Panc1 (cell line): Measurements from ENCODE around the gene TNFAIP3. TPM values are rescaled to one million over a fixed set of nuclear protein-coding genes. Genes with fewer than 3 reads are reported as not detected.

ENCODE experiments used
- ATAC-seq: fragments of 200-7000 bp; cut with Tn5 transposase; 2 replicates; pipeline ENCODE4 v1.9.1; 2020; ENCODE audit warnings: mild to moderate bottlenecking, moderate library complexity
- BruUV-seq: library from RNA; stranded (reverse); fragments of 400-500 nt; replicated peaks from 2 replicates; lab custom pipeline; 2021; lab: Mats Ljungman, UMichigan
- CTCF ChIA-PET: fragments of 300-600 bp; sonication (Branson Sonifier 250); formaldehyde crosslinking; loops from one replicate; lab custom pipeline; 2022; ENCODE audit warnings: antibody characterized with exemption; lab: Charles Lee
- POLR2A ChIA-PET: fragments of 300-600 bp; sonication (Branson Sonifier 250); formaldehyde crosslinking; loops from one replicate; lab custom pipeline; 2022; ENCODE audit warnings: antibody characterized with exemption; lab: Charles Lee
- DNase-seq: peaks from one replicate; pipeline ENCODE4 v3.0.0-alpha.2; 2010; ENCODE audit warnings: low read depth, low spot score
- H3K27ac ChIP-seq: 2 replicates; pipeline ENCODE4 v1.5.1; 2011; ENCODE audit warnings: mild to moderate bottlenecking, low read length, inconsistent platforms
- H3K27me3 ChIP-seq: fragments of 200-500 bp; sonication (Bioruptor generic); 2 replicates; pipeline ENCODE4 v1.6.0; 2014; ENCODE audit warnings: low read length, inconsistent platforms; ENCODE audit not compliant: control insufficient read depth, insufficient read depth
- H3K36me3 ChIP-seq: fragments of 200-500 bp; sonication (Bioruptor generic); 2 replicates; pipeline ENCODE4 v1.5.1; 2014; ENCODE audit warnings: inconsistent platforms, mild to moderate bottlenecking, low read length, moderate library complexity; ENCODE audit not compliant: control insufficient read depth, insufficient read depth
- H3K4me1 ChIP-seq: 2 replicates; pipeline ENCODE4 v1.5.1; 2011; ENCODE audit warnings: inconsistent platforms, mild to moderate bottlenecking, low read length, moderate library complexity; ENCODE audit not compliant: control insufficient read depth, insufficient read depth
- H3K4me3 ChIP-seq, 2 experiments: 2 replicates each; pipeline ENCODE4 v1.5.1; 2011 to 2012; ENCODE audit warnings: low read depth in 2 of 2, low read length in 2 of 2, mild to moderate bottlenecking in 2 of 2, inconsistent platforms in 1 of 2, moderate library complexity in 1 of 2
- H3K9me3 ChIP-seq: fragments of 200-500 bp; sonication (Bioruptor generic); 2 replicates; pipeline ENCODE4 v1.5.1; 2014; ENCODE audit warnings: low read depth, mild to moderate bottlenecking, inconsistent platforms, low read length, moderate library complexity; ENCODE audit not compliant: control insufficient read depth, insufficient read depth
- CTCF ChIP-seq: fragments of 450-650 bp; IDR thresholded peaks from 2 replicates; pipeline ENCODE4 v1.5.1; 2017; ENCODE audit warnings: mild to moderate bottlenecking
- POLR2AphosphoS5 ChIP-seq: IDR thresholded peaks from 2 replicates; pipeline ENCODE4 v1.6.1; 2012; ENCODE audit warnings: mild to moderate bottlenecking, low read depth, low read length, moderate library complexity
- REST ChIP-seq, 2 experiments: IDR thresholded peaks; 2 replicates each; pipeline ENCODE4 v1.6.1; 2011 to 2012; ENCODE audit warnings: low read depth in 2 of 2, control low read depth in 1 of 2, low read length in 1 of 2, mild to moderate bottlenecking in 1 of 2, moderate library complexity in 1 of 2; ENCODE audit not compliant: insufficient read depth in 1 of 2
- SIN3A ChIP-seq: IDR thresholded peaks from 2 replicates; pipeline ENCODE4 v1.6.1; 2012; ENCODE audit warnings: low read depth, mild to moderate bottlenecking, low read length, moderate library complexity, borderline replicate concordance; ENCODE audit not compliant: insufficient read depth
- TCF7L2 ChIP-seq: IDR thresholded peaks from 2 replicates; pipeline ENCODE4 v1.6.1; 2011; ENCODE audit warnings: mild to moderate bottlenecking, low read depth, low read length, inconsistent platforms
- in situ Hi-C: cut with HindIII; loops from 2 replicates; pipeline ENCODE4 v1.10.0; 2016; ENCODE audit warnings: low sequenced_read_pairs, low pct_unique_long_range_greater_than_20kb
- intact Hi-C: fragments of 100-400 bp; cut with micrococcal nuclease; formaldehyde crosslinking; loops from one replicate; pipeline ENCODE4 v1.10.0; 2022; ENCODE audit not compliant: unreplicated experiment
- total RNA-seq: library from RNA; stranded (reverse); gene quantifications from one replicate; pipeline ENCODE4 v1.2.1, GENCODE V29; 2021; ENCODE audit not compliant: unreplicated experiment

The TNFAIP3 gene
- total RNA-seq, 1 experiment from 2014 or later = 15.0 TPM

GRCh38 chr6:137876547-137876946 lies 9.5 kb downstream of the TNFAIP3 start:
- in situ Hi-C loops (no loop called here), intact Hi-C loops (no loop called here)
- ChIA-PET CTCF (no interaction called here), POLR2A (no interaction called here)
- no peak for DNase-seq
- peaks cover 12% of the 10 kb centered on the region for H3K4me1 ChIP-seq
- H3K36me3 ChIP-seq = peaks cover 21% of the 10 kb centered on the region
- no peak for ATAC-seq
- H3K4me3 ChIP-seq = no peak overlapping the region
- H3K27me3 ChIP-seq = no peaks in the 10 kb centered on the region
- BruUV-seq = no TSS peak
- H3K9me3 ChIP-seq = no peaks in the 10 kb centered on the region
- H3K27ac ChIP-seq = no peak overlapping the region
- TF ChIP-seq SIN3A (no peak), POLR2AphosphoS5 (no peak), CTCF (no peak), TCF7L2 (no peak), REST (IDR thresholded peaks at IDR 0.05; ENCODE audit: insufficient read depth in 1 of 2, low read depth in 2 of 2, low read length in 1 of 2) (no peak)

- peaks cover 12% of the 10 kb centered on the region for H3K4me1 ChIP-seq
- no peak overlapping the region for H3K27ac ChIP-seq
- H3K36me3 ChIP-seq = peaks cover 21% of the 10 kb centered on the region
- ATAC-seq = no peak
- ChIA-PET POLR2A (interaction anchor here (0.5 kb wide), 1 partner anchor 605 kb away, joined by 8 read pairs; no protein-coding TSS in a partner anchor), CTCF (no interaction called here)
- in situ Hi-C loops (no loop called here), intact Hi-C loops (no loop called here)
- H3K4me3 ChIP-seq = no peak overlapping the region
- no TSS peak for BruUV-seq
- H3K9me3 ChIP-seq = no peaks in the 10 kb centered on the region
- no peaks in the 10 kb centered on the region for H3K27me3 ChIP-seq
- TF ChIP-seq SIN3A (no peak), POLR2AphosphoS5 (no peak), REST (IDR thresholded peaks at IDR 0.05; ENCODE audit: insufficient read depth in 1 of 2, low read depth in 2 of 2, low read length in 1 of 2) (no peak), TCF7L2 (no peak), CTCF (no peak)
- no peak for DNase-seq
These were observed 10.1 kb downstream of the TNFAIP3 start for GRCh38 chr6:137877113-137877512.
